ENCODE measurements around the gene NCKAP5. TPM values are rescaled to one million over a fixed set of nuclear protein-coding genes. Genes with fewer than 3 reads are reported as not detected.

Gene NCKAP5
- polyA plus RNA-seq, 2 donors: 2.2 to 3.0 TPM

- Histone ChIP-seq H3K4me1 (ENCODE audit: control insufficient read depth in 2 of 2, insufficient read depth in 2 of 2, low read length in 1 of 2) (no peaks in the 10 kb centered on the region), H3K4me3 (ENCODE audit: low read depth in 1 of 2, low read length in 2 of 2) (no peak overlapping the region)
These were observed 482.6 kb downstream of the NCKAP5 start for GRCh38 chr2:133085646-133086045.

GRCh38 chr2:133082034-133082433 is 486.2 kb downstream of the NCKAP5 start:
- Histone ChIP-seq H3K4me3 (ENCODE audit: low read depth in 1 of 2, low read length in 2 of 2) (no peak overlapping the region), H3K9me3 (ENCODE audit: control insufficient read depth in 2 of 2, insufficient read depth in 1 of 2, low read depth in 1 of 2, low read length in 1 of 2) (no peaks in the 10 kb centered on the region), H3K27ac (ENCODE audit: low read depth in 2 of 2, low read length in 1 of 2) (no peak overlapping the region), H3K4me1 (ENCODE audit: control insufficient read depth in 2 of 2, insufficient read depth in 2 of 2, low read length in 1 of 2) (no peaks in the 10 kb centered on the region), H3K27me3 (ENCODE audit: control insufficient read depth in 1 of 2, insufficient read depth in 2 of 2, low read length in 2 of 2) (no peaks in the 10 kb centered on the region), H3K36me3 (ENCODE audit: control insufficient read depth in 2 of 2, insufficient read depth in 2 of 2, low read length in 1 of 2) (no peaks in the 10 kb centered on the region)
- WGBS, 2 donors: 90 to 94% methylated on average over 1 of the region's 1 CpG

More at GRCh38 chr2:133085646-133086045, 482.6 kb downstream of the NCKAP5 start:
- no peaks in the 10 kb centered on the region for H3K27me3 ChIP-seq (ENCODE audit: control insufficient read depth in 1 of 2, insufficient read depth in 2 of 2, low read length in 2 of 2)
- H3K9me3 ChIP-seq (ENCODE audit: control insufficient read depth in 2 of 2, insufficient read depth in 1 of 2, low read depth in 1 of 2, low read length in 1 of 2): no peaks in the 10 kb centered on the region
- no peak overlapping the region for H3K27ac ChIP-seq (ENCODE audit: low read depth in 2 of 2, low read length in 1 of 2)
- no peaks in the 10 kb centered on the region for H3K36me3 ChIP-seq (ENCODE audit: control insufficient read depth in 2 of 2, insufficient read depth in 2 of 2, low read length in 1 of 2)
- WGBS, 2 donors: 93 to 94% methylated on average over 2 of the region's 2 CpGs

- Histone ChIP-seq H3K4me1 (ENCODE audit: control insufficient read depth in 2 of 2, insufficient read depth in 2 of 2, low read length in 1 of 2) (no peaks in the 10 kb centered on the region), H3K9me3 (ENCODE audit: control insufficient read depth in 2 of 2, insufficient read depth in 1 of 2, low read depth in 1 of 2, low read length in 1 of 2) (no peaks in the 10 kb centered on the region), H3K4me3 (ENCODE audit: low read depth in 1 of 2, low read length in 2 of 2) (no peak overlapping the region), H3K27me3 (ENCODE audit: control insufficient read depth in 1 of 2, insufficient read depth in 2 of 2, low read length in 2 of 2) (no peaks in the 10 kb centered on the region), H3K36me3 (ENCODE audit: control insufficient read depth in 2 of 2, insufficient read depth in 2 of 2, low read length in 1 of 2) (no peaks in the 10 kb centered on the region), H3K27ac (ENCODE audit: low read depth in 2 of 2, low read length in 1 of 2) (no peak overlapping the region)
- WGBS, 2 donors: 95 to 100% methylated on average over 2 of the region's 2 CpGs
These were observed 487.4 kb downstream of the NCKAP5 start for GRCh38 chr2:133080822-133081221.

GRCh38 chr2:133078667-133079411 is 489.4 kb downstream of the NCKAP5 start:
- H3K9me3 ChIP-seq (ENCODE audit: control insufficient read depth in 2 of 2, insufficient read depth in 1 of 2, low read depth in 1 of 2, low read length in 1 of 2): no peaks in the 10 kb centered on the region
- no peaks in the 10 kb centered on the region for H3K36me3 ChIP-seq (ENCODE audit: control insufficient read depth in 2 of 2, insufficient read depth in 2 of 2, low read length in 1 of 2)
- no peaks in the 10 kb centered on the region for H3K4me1 ChIP-seq (ENCODE audit: control insufficient read depth in 2 of 2, insufficient read depth in 2 of 2, low read length in 1 of 2)
- no peaks in the 10 kb centered on the region for H3K27me3 ChIP-seq (ENCODE audit: control insufficient read depth in 1 of 2, insufficient read depth in 2 of 2, low read length in 2 of 2)
- H3K4me3 ChIP-seq (ENCODE audit: low read depth in 1 of 2, low read length in 2 of 2): no peak overlapping the region
- H3K27ac ChIP-seq (ENCODE audit: low read depth in 2 of 2, low read length in 1 of 2): no peak overlapping the region
- WGBS, 2 donors: 72 to 79% methylated on average over 2 of the region's 2 CpGs

GRCh38 chr2:133077269-133077822 is 490.9 kb downstream of the NCKAP5 start:
- Histone ChIP-seq H3K9me3 (ENCODE audit: control insufficient read depth in 2 of 2, insufficient read depth in 1 of 2, low read depth in 1 of 2, low read length in 1 of 2) (no peaks in the 10 kb centered on the region), H3K27ac (ENCODE audit: low read depth in 2 of 2, low read length in 1 of 2) (no peak overlapping the region)

GRCh38 chr2:133072837-133073694 is 495.2 kb downstream of the NCKAP5 start:
- 43 to 56% methylated on average over 5 of the region's 5 CpGs for WGBS, 2 donors
- Histone ChIP-seq H3K27me3 (ENCODE audit: control insufficient read depth in 1 of 2, insufficient read depth in 2 of 2, low read length in 2 of 2) (no peaks in the 10 kb centered on the region), H3K9me3 (ENCODE audit: control insufficient read depth in 2 of 2, insufficient read depth in 1 of 2, low read depth in 1 of 2, low read length in 1 of 2) (no peaks in the 10 kb centered on the region), H3K36me3 (ENCODE audit: control insufficient read depth in 2 of 2, insufficient read depth in 2 of 2, low read length in 1 of 2) (no peaks in the 10 kb centered on the region), H3K4me1 (ENCODE audit: control insufficient read depth in 2 of 2, insufficient read depth in 2 of 2, low read length in 1 of 2) (no peaks in the 10 kb centered on the region), H3K4me3 (ENCODE audit: low read depth in 1 of 2, low read length in 2 of 2) (no peak overlapping the region), H3K27ac (ENCODE audit: low read depth in 2 of 2, low read length in 1 of 2) (no peak overlapping the region)

More at GRCh38 chr2:133077269-133077822, 490.9 kb downstream of the NCKAP5 start:
- Histone ChIP-seq H3K4me3 (ENCODE audit: low read depth in 1 of 2, low read length in 2 of 2) (no peak overlapping the region), H3K27me3 (ENCODE audit: control insufficient read depth in 1 of 2, insufficient read depth in 2 of 2, low read length in 2 of 2) (no peaks in the 10 kb centered on the region), H3K4me1 (ENCODE audit: control insufficient read depth in 2 of 2, insufficient read depth in 2 of 2, low read length in 1 of 2) (no peaks in the 10 kb centered on the region), H3K36me3 (ENCODE audit: control insufficient read depth in 2 of 2, insufficient read depth in 2 of 2, low read length in 1 of 2) (no peaks in the 10 kb centered on the region)
- 68 to 72% methylated on average over 7 of the region's 7 CpGs for WGBS, 2 donors

GRCh38 chr2:133063775-133064174 is 504.5 kb downstream of the NCKAP5 start:
- H3K4me3 ChIP-seq (ENCODE audit: low read depth in 1 of 2, low read length in 2 of 2): no peak overlapping the region
- WGBS, 2 donors: 29 to 31% methylated on average over 4 of the region's 4 CpGs
- H3K27ac ChIP-seq (ENCODE audit: low read depth in 2 of 2, low read length in 1 of 2): no peak overlapping the region
- no peaks in the 10 kb centered on the region for H3K4me1 ChIP-seq (ENCODE audit: control insufficient read depth in 2 of 2, insufficient read depth in 2 of 2, low read length in 1 of 2)
- H3K36me3 ChIP-seq (ENCODE audit: control insufficient read depth in 2 of 2, insufficient read depth in 2 of 2, low read length in 1 of 2): no peaks in the 10 kb centered on the region
- no peaks in the 10 kb centered on the region for H3K9me3 ChIP-seq (ENCODE audit: control insufficient read depth in 2 of 2, insufficient read depth in 1 of 2, low read depth in 1 of 2, low read length in 1 of 2)
- H3K27me3 ChIP-seq (ENCODE audit: control insufficient read depth in 1 of 2, insufficient read depth in 2 of 2, low read length in 2 of 2): no peaks in the 10 kb centered on the region

GRCh38 chr2:133062931-133063665 is 505.2 kb downstream of the NCKAP5 start:
- Histone ChIP-seq H3K27me3 (ENCODE audit: control insufficient read depth in 1 of 2, insufficient read depth in 2 of 2, low read length in 2 of 2) (no peaks in the 10 kb centered on the region), H3K4me1 (ENCODE audit: control insufficient read depth in 2 of 2, insufficient read depth in 2 of 2, low read length in 1 of 2) (no peaks in the 10 kb centered on the region), H3K4me3 (ENCODE audit: low read depth in 1 of 2, low read length in 2 of 2) (no peak overlapping the region), H3K9me3 (ENCODE audit: control insufficient read depth in 2 of 2, insufficient read depth in 1 of 2, low read depth in 1 of 2, low read length in 1 of 2) (no peaks in the 10 kb centered on the region), H3K27ac (ENCODE audit: low read depth in 2 of 2, low read length in 1 of 2) (no peak overlapping the region), H3K36me3 (ENCODE audit: control insufficient read depth in 2 of 2, insufficient read depth in 2 of 2, low read length in 1 of 2) (no peaks in the 10 kb centered on the region)
- 91 to 97% methylated on average over 2 of the region's 2 CpGs for WGBS, 2 donors

GRCh38 chr2:133061874-133062593 is 506.2 kb downstream of the NCKAP5 start:
- 71 to 73% methylated on average over 3 of the region's 3 CpGs for WGBS, 2 donors
- no peaks in the 10 kb centered on the region for H3K4me1 ChIP-seq (ENCODE audit: control insufficient read depth in 2 of 2, insufficient read depth in 2 of 2, low read length in 1 of 2)

More at GRCh38 chr2:133061874-133062593, 506.2 kb downstream of the NCKAP5 start:
- H3K36me3 ChIP-seq (ENCODE audit: control insufficient read depth in 2 of 2, insufficient read depth in 2 of 2, low read length in 1 of 2): no peaks in the 10 kb centered on the region
- H3K27me3 ChIP-seq (ENCODE audit: control insufficient read depth in 1 of 2, insufficient read depth in 2 of 2, low read length in 2 of 2): no peaks in the 10 kb centered on the region
- H3K4me3 ChIP-seq (ENCODE audit: low read depth in 1 of 2, low read length in 2 of 2): no peak overlapping the region
- H3K27ac ChIP-seq (ENCODE audit: low read depth in 2 of 2, low read length in 1 of 2): no peak overlapping the region
- H3K9me3 ChIP-seq (ENCODE audit: control insufficient read depth in 2 of 2, insufficient read depth in 1 of 2, low read depth in 1 of 2, low read length in 1 of 2): no peaks in the 10 kb centered on the region

Measured in esophagus (tissue), 2 donors.